ENCODE measurements around the gene GPR155.

- TF ChIP-seq POLR2A (IDR thresholded peaks at IDR 0.05; ENCODE audit: low read depth, low read length) (no peak), POLR2AphosphoS5 (IDR thresholded peaks at IDR 0.05; ENCODE audit: low read depth, low read length) (no peak), TAF1 (IDR thresholded peaks at IDR 0.05; ENCODE audit: low read depth, low read length) (no peak), SPI1 (IDR thresholded peaks at IDR 0.05; ENCODE audit: low read depth, low read length) (no peak), POU2F2 (IDR thresholded peaks at IDR 0.05; ENCODE audit: low read depth, low read length) (no peak), PAX5 (IDR thresholded peaks at IDR 0.05; ENCODE audit: insufficient read depth, low read length, severe bottlenecking) (no peak)
These were observed 23.9 kb upstream of the GPR155 start for GRCh38 chr2:174510583-174511189.
